Measurements from ENCODE around the gene HEMK1. TPM values are rescaled to one million over a fixed set of nuclear protein-coding genes. Genes with fewer than 3 reads are reported as not detected.

Gene HEMK1
- total and polyA plus RNA-seq, 2 of the 8 experiments (the other 6 are each of a cell fraction or from before 2014, with no cell fraction given) = 9.7 to 10.6 TPM

- no peak overlapping the region for H3K23ac ChIP-seq (ENCODE audit: insufficient read length)
- H3K4me1 ChIP-seq (replicated peaks in 1 of 4; ENCODE audit: control insufficient read depth in 3 of 4, insufficient read depth in 4 of 4, low read length in 3 of 4) = peaks cover 0 to 6% (median 3%) of the 10 kb centered on the region in 4 experiments; a peak in 5 of 7 replicates
- H3K9ac ChIP-seq (replicated peaks in 1 of 4; ENCODE audit: extremely low read depth in 1 of 4, low read depth in 3 of 4, low read length in 3 of 4) = no peak overlapping the region
- no peak overlapping the region for H4K8ac ChIP-seq (ENCODE audit: extremely low read depth, insufficient read depth, low read length)
- no peaks in the 10 kb centered on the region for H3K79me1 ChIP-seq (ENCODE audit: low read depth, low read length)
- H3K4me3 ChIP-seq (ENCODE audit: extremely low read depth in 1 of 4, insufficient read depth in 2 of 4, low read depth in 3 of 4, low read length in 4 of 4) = no peak overlapping the region
- no peaks in the 10 kb centered on the region for H3K79me2 ChIP-seq (ENCODE audit: control insufficient read depth in 1 of 2, insufficient read depth in 2 of 2, low read length in 2 of 2)
- no peak overlapping the region for H3K14ac ChIP-seq (ENCODE audit: insufficient read length)
- 80% methylated on average over 2 of the region's 2 CpGs; no CpG with 5 or more reads in 1 of the 2 experiments for WGBS, 2 experiments (ENCODE audit: extremely low coverage in 1 of 2, insufficient coverage in 1 of 2, insufficient read length in 1 of 2, insufficient replicate concordance in 2 of 2, low coverage in 1 of 2, low lambda C conversion rate in 2 of 2, missing lambda C conversion rate in 1 of 2)
- TF ChIP-seq SAP30 (IDR thresholded peaks at IDR 0.05; ENCODE audit: insufficient read depth, insufficient replicate concordance, low read length) (no peak), POU5F1 (IDR thresholded peaks at IDR 0.05; ENCODE audit: low read depth, low read length) (no peak), CEBPB (IDR thresholded peaks at IDR 0.05; ENCODE audit: low read depth, low read length) (no peak), RFX5 (IDR thresholded peaks at IDR 0.05; ENCODE audit: borderline replicate concordance, low read depth, low read length) (no peak), POLR2AphosphoS5 (IDR thresholded peaks at IDR 0.05; ENCODE audit: low read depth, low read length) (no peak)
- no peak overlapping the region for H3K27ac ChIP-seq (ENCODE audit: low read depth, low read length)
- H2AFZ ChIP-seq (ENCODE audit: low read length) = no peak overlapping the region
- H2BK20ac ChIP-seq (ENCODE audit: low read length) = no peak overlapping the region
- H3K23me2 ChIP-seq (ENCODE audit: low read depth, low read length) = peaks cover 7% of the 10 kb centered on the region; the same call in 1 of the 2 replicates
- H4K20me1 ChIP-seq (replicated peaks in 1 of 2; ENCODE audit: control insufficient read depth in 1 of 2, insufficient read depth in 2 of 2, low read length in 2 of 2) = no peaks in the 10 kb centered on the region
- H2BK15ac ChIP-seq (ENCODE audit: low read length) = no peak overlapping the region
- H2AK5ac ChIP-seq (ENCODE audit: low read depth, low read length) = no peak overlapping the region
- no peak overlapping the region for H2BK120ac ChIP-seq (replicated peaks; ENCODE audit: low read depth, low read length)
- no peak overlapping the region for H3K56ac ChIP-seq (replicated peaks; ENCODE audit: insufficient read length, low read depth, low read length)
- no peak for DNase-seq (ENCODE audit: low read depth in 1 of 2, low spot score in 2 of 2)
- FAIRE-seq = no peak
- POLR2A ChIA-PET (ENCODE audit: partially characterized antibody) = interaction anchor here (1.8 to 1.9 kb wide), 2 partner anchors 10 to 226 kb away, joined by 5 to 9 read pairs; no protein-coding TSS in a partner anchor
- no peaks in the 10 kb centered on the region for H3K9me3 ChIP-seq (ENCODE audit: insufficient read depth in 2 of 2, low read depth in 1 of 2, low read length in 1 of 2)
- peaks cover 0 to 13% (median 5%) of the 10 kb centered on the region in 4 experiments; a peak in 4 of 7 replicates for H3K27me3 ChIP-seq (replicated peaks in 1 of 4; ENCODE audit: control insufficient read depth in 3 of 4, extremely low read depth in 1 of 4, insufficient read depth in 3 of 4, low read length in 3 of 4)
- H4K5ac ChIP-seq (ENCODE audit: insufficient read length, low read depth, low read length) = no peak overlapping the region
- H4K91ac ChIP-seq (replicated peaks; ENCODE audit: insufficient read length, low read length) = no peak overlapping the region
- H3K18ac ChIP-seq (ENCODE audit: extremely low read depth, low read length) = no peak overlapping the region
- H3K4ac ChIP-seq (replicated peaks; ENCODE audit: insufficient read length, low read depth, low read length) = no peak overlapping the region
- H2BK5ac ChIP-seq (ENCODE audit: low read depth, low read length) = no peak overlapping the region
- no peak overlapping the region for H2BK12ac ChIP-seq (ENCODE audit: low read depth, low read length)
- CTCF ChIA-PET (ENCODE audit: partially characterized antibody) = interaction anchor here (1.4 to 46.5 kb wide), 3 partner anchors 10 to 52 kb away, joined by 3 to 863 read pairs (median 43); partner anchors contain the start of genes CISH and MAPKAPK3
- H3K4me2 ChIP-seq (ENCODE audit: insufficient read depth in 1 of 2, low read depth in 2 of 2, low read length in 2 of 2) = no peak overlapping the region
- no peaks in the 10 kb centered on the region for H3K36me3 ChIP-seq (ENCODE audit: control insufficient read depth in 2 of 4, insufficient read depth in 4 of 4, low read length in 3 of 4)
These were observed 6.5 kb upstream of the HEMK1 start for GRCh38 chr3:50562861-50563260.
